Ovary (tissue), 9 donors: ENCODE results near the gene DNAAF8. TPM values are rescaled to one million over a fixed set of nuclear protein-coding genes. Genes with fewer than 3 reads are reported as not detected.

Experiments used
- DNase-seq, 5 donors: peaks; one replicate each; pipeline ENCODE4 v3.0.0-alpha.2; 2019 to 2020
- H3K27ac ChIP-seq, 2 donors: fragments of 200-600 bp; one replicate each; pipeline versions ENCODE4 v1.5.1 to v1.8.0; 2019 to 2022
- H3K27me3 ChIP-seq: fragments of 200-600 bp; one replicate; pipeline ENCODE4 v1.8.0; 2022
- H3K36me3 ChIP-seq: fragments of 200-600 bp; sonication (generic); one replicate; pipeline ENCODE4 v1.5.1; 2019
- H3K4me1 ChIP-seq: one replicate; pipeline ENCODE4 v1.8.1; 2013; ENCODE audit warnings: mild to moderate bottlenecking, moderate library complexity; ENCODE audit not compliant: insufficient read depth
- H3K4me3 ChIP-seq: fragments of 200-600 bp; sonication (generic); one replicate; pipeline ENCODE4 v1.5.1; 2017
- H3K9me3 ChIP-seq, 2 donors: fragments of 200-600 bp in 1 of 2; sonication (generic) in 1 of 2; one replicate each; pipeline versions ENCODE4 v1.5.1 to v1.8.1; 2013 to 2019; ENCODE audit warnings: mild to moderate bottlenecking in 1 of 2, moderate library complexity in 1 of 2
- CTCF ChIP-seq, 3 donors: fragments of 450-650 bp in 2 of 3; fragments of 200-600 bp in 1 of 3; IDR thresholded peaks; one replicate each; pipeline versions ENCODE4 v1.5.1 to v1.8.0; 2016 to 2022; ENCODE audit warnings: antibody characterized with exemption in 3 of 3, mild to moderate bottlenecking in 1 of 3
- EP300 ChIP-seq: sonication (generic); formaldehyde crosslinking; IDR thresholded peaks from one replicate; pipeline ENCODE4 v1.6.1; 2017; ENCODE audit warnings: antibody characterized with exemption
- POLR2A ChIP-seq: fragments of 450-650 bp; IDR thresholded peaks from one replicate; pipeline ENCODE4 v1.6.1; 2017; ENCODE audit warnings: antibody characterized with exemption, mild to moderate bottlenecking, moderate library complexity
- WGBS, 3 donors: extraction: QIAGEN DNeasy Blood & Tissue Kit in 1 of 3; methylation state at CpG; one replicate each; pipeline versions ENCODE4 v1.1.5 to v1.1.7; 2013 to 2017; 5-methylcytosine and 5-hydroxymethylcytosine counted together
- intact Hi-C, 4 donors: fragments of 100-400 bp; cut with DNase I; formaldehyde crosslinking; loops; one replicate each; pipeline versions ENCODE4 v1.11.0 to v1.15.1; 2022 to 2023
- polyA plus RNA-seq, 2 donors: library from polyadenylated mRNA; stranded (reverse); fragments of 200-250 nt in 1 of 2; fragments of 350-450 nt in 1 of 2; fragmentation: Illumina TruSeq in 1 of 2; extraction: RNeasy Lipid Tissue Mini Kit (QIAGEN cat#74804) in 1 of 2; gene quantifications; one replicate each; pipeline ENCODE4 v1.2.3, GENCODE V29; 2013 to 2014
- total RNA-seq, 7 donors: library from RNA; depleted of rRNA in 2 of 7; stranded (reverse); fragments of >200 nt in 2 of 7; fragmentation: NEBNext Ultra II Directional in 3 of 7; extraction: Animal tissue kit (Norgen Biotek cat#: 25700) in 3 of 7; gene quantifications; one replicate each; pipeline versions ENCODE4 v1.1.0 to v1.2.4, GENCODE V29; 2016 to 2023
- donor health status: DM: no; HTN: no; CAD: no; lungs with moderate emphysema.
- donor health status: DM: no; HTN: no; CAD: no.
- donor health status: Bipolar disorder and iron deficiency.
- donor health status: DM: yes; HTN: yes; CAD: no.
- donor health status: DM: no; HTN: no; CAD: no.
- donor health status: DM: yes; HTN: yes; CAD: no.

Gene DNAAF8
- total and polyA plus RNA-seq, 9 donors: 0.35 to 9.1 (median 1.2) TPM

GRCh38 chr16:4694642-4695451, 39.5 kb upstream of the DNAAF8 start:
- 35 to 43% (median 40%) methylated on average over 13 to 26 of the region's 26 CpGs for WGBS, 3 donors

GRCh38 chr16:4695473-4696171, 38.7 kb upstream of the DNAAF8 start:
- Histone ChIP-seq H3K9me3 (no peaks in the 10 kb centered on the region), H3K27me3 (no peaks in the 10 kb centered on the region), H3K4me1 (peaks cover 5% of the 10 kb centered on the region), H3K36me3 (no peaks in the 10 kb centered on the region), H3K27ac (peak overlapping the region in 1 of 2 donors; percentile 25), H3K4me3 (no peak overlapping the region)
- intact Hi-C loops: no loop called here
- peak in 1 of 5 donors; percentile 20 for DNase-seq
- WGBS, 3 donors: 42 to 46% (median 43%) methylated on average over 12 of the region's 12 CpGs
- TF ChIP-seq POLR2A: no peak
- TF ChIP-seq EP300: no peak
- no peak for TF ChIP-seq CTCF (IDR thresholded peaks at IDR 0.05)

More at GRCh38 chr16:4694642-4695451, 39.5 kb upstream of the DNAAF8 start:
- H3K27ac ChIP-seq: peak overlapping the region in 1 of 2 donors; percentile 28
- no peak for TF ChIP-seq CTCF (IDR thresholded peaks at IDR 0.05)
- TF ChIP-seq POLR2A: no peak
- no peak for TF ChIP-seq EP300
- H3K9me3 ChIP-seq: no peaks in the 10 kb centered on the region
- H3K27me3 ChIP-seq: no peaks in the 10 kb centered on the region
- intact Hi-C loops: loop anchor here in 1 of 4 donors (5.0 kb wide), 1 partner anchor 37 kb away; the partner anchor contains the start of genes ANKS3 and DNAAF8
- peaks cover 5% of the 10 kb centered on the region for H3K4me1 ChIP-seq
- H3K36me3 ChIP-seq: no peaks in the 10 kb centered on the region
- peak overlapping the region; percentile 51 for H3K4me3 ChIP-seq
- peak; percentile 35 to 62 (median 50) for DNase-seq

GRCh38 chr16:4696172-4696904, 38.0 kb upstream of the DNAAF8 start:
- H3K4me3 ChIP-seq: no peak overlapping the region
- no peaks in the 10 kb centered on the region for H3K27me3 ChIP-seq
- 17 to 38% (median 34%) methylated on average over 17 to 19 of the region's 19 CpGs for WGBS, 3 donors
- peaks cover 5% of the 10 kb centered on the region for H3K4me1 ChIP-seq
- H3K36me3 ChIP-seq: no peaks in the 10 kb centered on the region
- TF ChIP-seq EP300 (no peak), POLR2A (no peak)
- intact Hi-C loops: no loop called here
- H3K27ac ChIP-seq: peak overlapping the region in 1 of 2 donors; percentile 25
- no peaks in the 10 kb centered on the region for H3K9me3 ChIP-seq
- peak; percentile 49 to 89 (median 62) for DNase-seq

GRCh38 chr16:4696905-4697847, 37.2 kb upstream of the DNAAF8 start:
- no peak for TF ChIP-seq EP300
- no peak for TF ChIP-seq CTCF (IDR thresholded peaks at IDR 0.05)
- no peak for TF ChIP-seq POLR2A
- Histone ChIP-seq H3K4me1 (peaks cover 5% of the 10 kb centered on the region), H3K36me3 (no peaks in the 10 kb centered on the region), H3K9me3 (no peaks in the 10 kb centered on the region), H3K27me3 (no peaks in the 10 kb centered on the region), H3K4me3 (no peak overlapping the region), H3K27ac (no peak overlapping the region)
- peak in 4 of 5 donors; percentile 25 to 57 (median 33) for DNase-seq
- WGBS, 3 donors: 64 to 70% (median 64%) methylated on average over 28 to 33 of the region's 33 CpGs
- intact Hi-C loops: no loop called here
